A673 (cell line): ENCODE results near the gene DIAPH1.

Source experiments
- EZH2 ChIP-seq: fragments of 200-600 bp; sonication (generic); IDR thresholded peaks from 2 replicates; pipeline ENCODE4 v1.6.1; 2017; ENCODE audit warnings: borderline replicate concordance, low read depth, mild to moderate bottlenecking, mixed read lengths, antibody characterized with exemption, low read length; ENCODE audit not compliant: poor library complexity, severe bottlenecking
- TF ChIP-seq, protein P1 (sequence below): fragments of 300-800, 200-600 bp; sonication (generic); conservative IDR thresholded peaks from 2 replicates; pipeline ENCODE4 v1.5.1; 2017; ENCODE audit warnings: low read depth, mild to moderate bottlenecking, antibody characterized with exemption, low read length, moderate library complexity, mixed read lengths

DNA sequence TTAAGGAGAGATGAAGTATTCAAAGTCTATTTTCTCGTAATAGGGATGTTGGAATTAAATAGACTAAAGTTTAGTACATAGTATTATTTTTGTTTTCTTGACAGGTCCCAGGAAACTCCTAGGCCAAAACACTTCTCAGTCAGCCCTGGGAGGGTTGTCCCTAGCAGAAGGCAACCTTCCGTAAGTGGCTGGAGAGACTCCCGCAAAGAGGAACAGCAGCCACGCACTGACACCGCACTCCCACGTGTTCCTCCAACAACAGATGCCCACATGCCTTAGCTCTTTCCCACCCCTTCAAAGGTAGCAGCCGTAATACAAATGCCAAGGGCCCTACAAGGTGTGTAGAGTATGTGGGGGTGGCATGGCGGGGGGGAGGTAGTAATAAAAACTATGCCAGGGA, 101.5 kb downstream of the DIAPH1 start:
- TF ChIP-seq, protein P1, sequence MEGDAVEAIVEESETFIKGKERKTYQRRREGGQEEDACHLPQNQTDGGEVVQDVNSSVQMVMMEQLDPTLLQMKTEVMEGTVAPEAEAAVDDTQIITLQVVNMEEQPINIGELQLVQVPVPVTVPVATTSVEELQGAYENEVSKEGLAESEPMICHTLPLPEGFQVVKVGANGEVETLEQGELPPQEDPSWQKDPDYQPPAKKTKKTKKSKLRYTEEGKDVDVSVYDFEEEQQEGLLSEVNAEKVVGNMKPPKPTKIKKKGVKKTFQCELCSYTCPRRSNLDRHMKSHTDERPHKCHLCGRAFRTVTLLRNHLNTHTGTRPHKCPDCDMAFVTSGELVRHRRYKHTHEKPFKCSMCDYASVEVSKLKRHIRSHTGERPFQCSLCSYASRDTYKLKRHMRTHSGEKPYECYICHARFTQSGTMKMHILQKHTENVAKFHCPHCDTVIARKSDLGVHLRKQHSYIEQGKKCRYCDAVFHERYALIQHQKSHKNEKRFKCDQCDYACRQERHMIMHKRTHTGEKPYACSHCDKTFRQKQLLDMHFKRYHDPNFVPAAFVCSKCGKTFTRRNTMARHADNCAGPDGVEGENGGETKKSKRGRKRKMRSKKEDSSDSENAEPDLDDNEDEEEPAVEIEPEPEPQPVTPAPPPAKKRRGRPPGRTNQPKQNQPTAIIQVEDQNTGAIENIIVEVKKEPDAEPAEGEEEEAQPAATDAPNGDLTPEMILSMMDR, result no peak
- TF ChIP-seq EZH2, result no peak
